Measurements from ENCODE around the gene TMEM240. TPM values are rescaled to one million over a fixed set of nuclear protein-coding genes. Genes with fewer than 3 reads are reported as not detected.

TMEM240 gene
- total and polyA plus RNA-seq, 2 donors (not counting 1 experiment from before 2014, with no cell fraction given): 0.28 to 1.8 TPM

DNA sequence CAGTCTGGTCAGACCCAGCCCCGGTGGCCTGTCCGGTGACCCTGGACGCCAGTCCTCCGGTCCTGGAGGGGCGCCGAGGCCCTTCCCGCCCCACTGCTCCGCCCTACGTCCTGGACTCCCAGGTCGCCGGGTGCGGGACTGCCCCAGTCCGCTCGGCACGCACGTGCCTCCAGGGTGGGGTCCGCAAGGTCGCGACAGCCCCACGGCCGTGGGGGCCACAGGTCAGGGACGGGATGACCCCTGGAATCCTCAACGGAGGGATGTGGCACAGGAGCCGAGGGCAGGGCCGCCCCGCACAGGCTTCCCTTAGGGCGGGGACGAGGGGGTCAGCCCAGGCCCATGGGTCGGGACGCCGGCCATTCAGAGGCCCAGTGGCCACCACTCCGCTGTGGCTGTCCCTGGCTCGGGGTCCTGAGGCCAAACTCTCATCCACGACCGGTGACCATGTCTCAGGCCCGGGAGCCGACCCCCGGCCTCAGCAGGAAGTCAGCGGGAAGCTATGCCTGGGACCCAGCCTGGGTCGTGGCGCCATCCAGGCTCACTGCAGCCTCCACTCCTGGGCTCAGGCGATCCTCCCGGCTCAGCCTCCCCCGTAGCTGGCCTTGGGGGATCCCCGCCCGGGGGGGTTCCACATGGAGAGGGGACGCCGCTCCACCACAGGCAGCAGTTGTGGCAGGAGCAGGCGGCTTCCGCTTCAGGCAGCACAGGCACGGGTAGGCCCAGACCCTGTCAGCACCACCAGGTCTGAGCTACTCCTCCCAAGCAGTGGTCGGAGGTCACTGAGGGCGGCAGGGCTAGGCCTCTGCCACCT lies 599 bp upstream of the TMEM240 start:
- Mint-ChIP-seq H3K27ac (no peak overlapping the region), H3K9me3 (ENCODE audit: insufficient read depth) (no peaks in the 10 kb centered on the region), H3K4me1 (peaks cover 7% of the 10 kb centered on the region), H3K27me3 (peaks cover 3% of the 10 kb centered on the region), H3K4me3 (peak overlapping the region; percentile 66)
- Histone ChIP-seq H3K4me3 (ENCODE audit: control extremely low read depth in 1 of 5, extremely low read depth in 1 of 5, insufficient read depth in 1 of 5, low read depth in 2 of 5, low read length in 4 of 5) (peak overlapping the region in 3 of 5 experiments; percentile 20 to 29 (median 29)), H3K27ac (ENCODE audit: low read length in 2 of 2) (no peak overlapping the region), H2AFZ (ENCODE audit: insufficient read depth, low read depth, low read length, poor library complexity, severe bottlenecking) (no peak overlapping the region), H3K36me3 (replicated peaks in 1 of 2; ENCODE audit: control extremely low read depth in 1 of 2, control insufficient read depth in 1 of 2, extremely low read depth in 1 of 2, insufficient read depth in 2 of 2, low read length in 1 of 2) (peaks cover 0 to 20% of the 10 kb centered on the region in 2 experiments), H3K9ac (ENCODE audit: low read length) (no peak overlapping the region), H3K27me3 (replicated peaks in 1 of 4; ENCODE audit: control extremely low read depth in 1 of 4, control insufficient read depth in 3 of 4, insufficient read depth in 4 of 4, low read length in 3 of 4) (peaks cover 0 to 7% (median 1%) of the 10 kb centered on the region in 4 experiments), H4K20me1 (ENCODE audit: control insufficient read depth, insufficient read depth, low read length, poor library complexity, severe bottlenecking) (peaks cover 27% of the 10 kb centered on the region), H3K9me3 (ENCODE audit: control extremely low read depth in 1 of 3, control insufficient read depth in 2 of 3, insufficient read depth in 1 of 3, low read length in 2 of 3) (no peaks in the 10 kb centered on the region), H3K79me2 (ENCODE audit: control insufficient read depth, insufficient read depth, low read length) (peaks cover 43% of the 10 kb centered on the region), H3K4me2 (replicated peaks; ENCODE audit: low read depth, low read length, poor library complexity, severe bottlenecking) (peak overlapping the region; percentile 84), H3K4me1 (ENCODE audit: control insufficient read depth in 2 of 2, insufficient read depth in 2 of 2, low read length in 2 of 2) (peaks cover 6 to 11% of the 10 kb centered on the region in 2 donors)
- ATAC-seq (ENCODE audit: low read depth) (no peak), DNase-seq (no peak)
- ChIA-PET POLR2A (interaction anchor here (0.5 to 0.7 kb wide), 2 partner anchors 12 to 152 kb away, joined by 3 read pairs; no protein-coding TSS in a partner anchor), CTCF (no interaction called here)
- WGBS (ENCODE audit: insufficient coverage): 80% methylated on average over 53 of the region's 53 CpGs
- TF ChIP-seq, protein P1, sequence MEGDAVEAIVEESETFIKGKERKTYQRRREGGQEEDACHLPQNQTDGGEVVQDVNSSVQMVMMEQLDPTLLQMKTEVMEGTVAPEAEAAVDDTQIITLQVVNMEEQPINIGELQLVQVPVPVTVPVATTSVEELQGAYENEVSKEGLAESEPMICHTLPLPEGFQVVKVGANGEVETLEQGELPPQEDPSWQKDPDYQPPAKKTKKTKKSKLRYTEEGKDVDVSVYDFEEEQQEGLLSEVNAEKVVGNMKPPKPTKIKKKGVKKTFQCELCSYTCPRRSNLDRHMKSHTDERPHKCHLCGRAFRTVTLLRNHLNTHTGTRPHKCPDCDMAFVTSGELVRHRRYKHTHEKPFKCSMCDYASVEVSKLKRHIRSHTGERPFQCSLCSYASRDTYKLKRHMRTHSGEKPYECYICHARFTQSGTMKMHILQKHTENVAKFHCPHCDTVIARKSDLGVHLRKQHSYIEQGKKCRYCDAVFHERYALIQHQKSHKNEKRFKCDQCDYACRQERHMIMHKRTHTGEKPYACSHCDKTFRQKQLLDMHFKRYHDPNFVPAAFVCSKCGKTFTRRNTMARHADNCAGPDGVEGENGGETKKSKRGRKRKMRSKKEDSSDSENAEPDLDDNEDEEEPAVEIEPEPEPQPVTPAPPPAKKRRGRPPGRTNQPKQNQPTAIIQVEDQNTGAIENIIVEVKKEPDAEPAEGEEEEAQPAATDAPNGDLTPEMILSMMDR (IDR thresholded peaks at IDR 0.05): no peak
- TF ChIP-seq EZH2 (IDR thresholded peaks at IDR 0.05; ENCODE audit: borderline replicate concordance, insufficient read depth, low read depth, low read length, poor library complexity, severe bottlenecking): no peak
- intact Hi-C loops (cut with micrococcal nuclease): no loop called here
